ENCODE data around the gene CNOT8. TPM values are rescaled to one million over a fixed set of nuclear protein-coding genes. Genes with fewer than 3 reads are reported as not detected.

The CNOT8 gene
- polyA plus RNA-seq, 1 donor from 2014 or later: 146 TPM

GRCh38 chr5:154829181-154829588 lies 29.2 kb upstream of the CNOT8 start:
- no peaks in the 10 kb centered on the region for H4K20me1 ChIP-seq (ENCODE audit: insufficient read depth)
- no peaks in the 10 kb centered on the region for H3K27me3 ChIP-seq (ENCODE audit: insufficient read depth, low read depth, low read length)
- H3K79me2 ChIP-seq (replicated peaks; ENCODE audit: insufficient read depth, low read length): no peaks in the 10 kb centered on the region
- H3K27ac ChIP-seq (ENCODE audit: low read length): no peak overlapping the region
- H2AFZ ChIP-seq (ENCODE audit: low read depth, low read length): no peak overlapping the region
- no peak overlapping the region for H3K4me3 ChIP-seq (ENCODE audit: low read length)
- H3K9me2 ChIP-seq (ENCODE audit: insufficient read depth, low read length): no peaks in the 10 kb centered on the region
- H3K4me2 ChIP-seq (ENCODE audit: low read length): no peak overlapping the region
- H3K9ac ChIP-seq (ENCODE audit: low read length): no peak overlapping the region
- TF ChIP-seq MXI1 (conservative IDR thresholded peaks at IDR 0.05; ENCODE audit: poor library complexity, severe bottlenecking) (no peak), RAD21 (conservative IDR thresholded peaks at IDR 0.05) (no peak), POLR2AphosphoS5 (IDR thresholded peaks at IDR 0.05) (no peak), EZH2 (IDR thresholded peaks at IDR 0.05; ENCODE audit: borderline replicate concordance, insufficient read depth, low read length, poor library complexity, severe bottlenecking) (no peak), SMC3 (conservative IDR thresholded peaks at IDR 0.05; ENCODE audit: poor library complexity) (no peak), CTCF (IDR thresholded peaks at IDR 0.05; ENCODE audit: poor library complexity, severe bottlenecking) (no peak), REST (IDR thresholded peaks at IDR 0.05; ENCODE audit: borderline replicate concordance) (no peak), TAF1 (IDR thresholded peaks at IDR 0.05; ENCODE audit: low read depth) (no peak), EP300 (conservative IDR thresholded peaks at IDR 0.05; ENCODE audit: poor library complexity, severe bottlenecking) (no peak)
- no peaks in the 10 kb centered on the region for H3K36me3 ChIP-seq (ENCODE audit: insufficient read depth, low read length)
- no peaks in the 10 kb centered on the region for H3K9me3 ChIP-seq (ENCODE audit: low read length)
- no peaks in the 10 kb centered on the region for H3F3A ChIP-seq (ENCODE audit: insufficient read depth, low read length, poor library complexity, severe bottlenecking)

- Histone ChIP-seq H3K27me3 (ENCODE audit: insufficient read depth, low read depth, low read length) (no peaks in the 10 kb centered on the region), H2AFZ (ENCODE audit: low read depth, low read length) (no peak overlapping the region), H3K36me3 (ENCODE audit: insufficient read depth, low read length) (no peaks in the 10 kb centered on the region), H3K4me2 (ENCODE audit: low read length) (no peak overlapping the region), H4K20me1 (ENCODE audit: insufficient read depth) (no peaks in the 10 kb centered on the region), H3K4me3 (ENCODE audit: low read length) (no peak overlapping the region), H3F3A (ENCODE audit: insufficient read depth, low read length, poor library complexity, severe bottlenecking) (no peaks in the 10 kb centered on the region), H3K9me2 (ENCODE audit: insufficient read depth, low read length) (no peaks in the 10 kb centered on the region), H3K9me3 (ENCODE audit: low read length) (no peaks in the 10 kb centered on the region), H3K79me2 (replicated peaks; ENCODE audit: insufficient read depth, low read length) (no peaks in the 10 kb centered on the region), H3K9ac (ENCODE audit: low read length) (no peak overlapping the region), H3K27ac (ENCODE audit: low read length) (no peak overlapping the region)
- TF ChIP-seq EP300 (conservative IDR thresholded peaks at IDR 0.05; ENCODE audit: poor library complexity, severe bottlenecking): no peak
These were observed 28.7 kb upstream of the CNOT8 start for GRCh38 chr5:154829589-154830218.
